MCF 10A (cell line): ENCODE measurements around the gene MRPS35. TPM values are rescaled to one million over a fixed set of nuclear protein-coding genes. Genes with fewer than 3 reads are reported as not detected.
A peak's percentile ranks its signal among the peaks of the same experiment; 100 is the strongest.

Source experiments
- BruUV-seq: library from RNA; stranded (reverse); fragments of 400-500 nt; replicated peaks from 2 replicates; lab custom pipeline; 2021; lab: Mats Ljungman, UMichigan
- CTCF ChIA-PET: fragments of 300-600 bp; sonication (Branson Sonifier 250); formaldehyde crosslinking; extraction: SDS; loops from one replicate; lab custom pipeline; 2021; ENCODE audit warnings: antibody characterized with exemption, inconsistent platforms; lab: Yijun Ruan, JAX
- POLR2A ChIA-PET: fragments of 300-600, 350-650 bp; sonication (Branson Sonifier 250); formaldehyde crosslinking; extraction: SDS; loops from one replicate; lab custom pipeline; 2020; ENCODE audit warnings: antibody characterized with exemption, inconsistent platforms; lab: Yijun Ruan, JAX
- DNase-seq: peaks from one replicate; pipeline ENCODE4 v3.0.0-alpha.2; 2018; ENCODE audit not compliant: unreplicated experiment
- H3K27ac Mint-ChIP-seq: one replicate; pipeline ENCODE4 v1.8.0; 2022; ENCODE audit warnings: mild to moderate bottlenecking, low read depth, mixed read lengths; ENCODE audit not compliant: unreplicated experiment
- H3K27me3 Mint-ChIP-seq: one replicate; pipeline ENCODE4 v1.8.0; 2022; ENCODE audit warnings: mixed read lengths; ENCODE audit not compliant: insufficient read depth, unreplicated experiment
- H3K36me3 Mint-ChIP-seq: one replicate; pipeline ENCODE4 v1.8.0; 2022; ENCODE audit warnings: mild to moderate bottlenecking, moderate library complexity, mixed read lengths; ENCODE audit not compliant: insufficient read depth, unreplicated experiment
- H3K4me1 Mint-ChIP-seq: one replicate; pipeline ENCODE4 v1.8.0; 2022; ENCODE audit warnings: mixed read lengths; ENCODE audit not compliant: insufficient read depth, unreplicated experiment
- H3K4me3 Mint-ChIP-seq: one replicate; pipeline ENCODE4 v1.8.0; 2022; ENCODE audit warnings: mild to moderate bottlenecking, moderate library complexity, mixed read lengths; ENCODE audit not compliant: unreplicated experiment
- H3K9me3 Mint-ChIP-seq: one replicate; pipeline ENCODE4 v1.8.0; 2022; ENCODE audit warnings: mixed read lengths; ENCODE audit not compliant: unreplicated experiment
- intact Hi-C: fragments of 100-400 bp; cut with micrococcal nuclease; formaldehyde crosslinking; loops from 2 replicates; pipeline ENCODE4 v1.14.1; 2022
- total RNA-seq: library from RNA; stranded (reverse); gene quantifications from 2 replicates; pipeline ENCODE4 v1.2.3, GENCODE V29; 2022
- TF ChIP-seq, protein P1 (sequence below): fragments of 200-600 bp; IDR thresholded peaks from one replicate; pipeline ENCODE4 v1.8.0; 2022; ENCODE audit warnings: antibody characterized with exemption, mild to moderate bottlenecking; ENCODE audit not compliant: unreplicated experiment

The MRPS35 gene
- total RNA-seq, 1 experiment from 2014 or later: 69.0 TPM

DNA sequence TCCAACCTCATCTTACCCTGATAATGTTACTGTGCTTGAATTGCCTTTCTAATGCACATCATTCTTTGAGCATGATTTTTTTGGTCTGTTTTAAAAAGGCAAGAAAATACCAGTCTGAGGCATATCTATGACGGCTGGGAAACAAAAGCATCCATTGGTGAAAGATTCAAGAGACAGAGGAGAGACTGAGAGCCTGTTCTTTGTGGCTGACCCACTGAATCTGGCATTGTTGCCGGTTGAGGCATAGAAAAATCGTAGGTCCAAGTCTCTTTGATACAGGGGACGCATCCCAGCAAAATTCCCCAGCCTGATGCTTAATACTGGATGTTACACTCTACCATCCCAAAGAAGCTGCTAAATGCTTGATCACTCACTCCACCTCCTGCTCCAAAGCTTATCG, 66.5 kb downstream of the MRPS35 start:
- intact Hi-C loops: no loop called here
- Mint-ChIP-seq H3K9me3 (no peaks in the 10 kb centered on the region), H3K27ac (no peak overlapping the region), H3K4me3 (no peak overlapping the region), H3K4me1 (peaks cover 15% of the 10 kb centered on the region), H3K36me3 (peaks cover 10% of the 10 kb centered on the region), H3K27me3 (no peaks in the 10 kb centered on the region)
- BruUV-seq: no TSS peak
- DNase-seq: no peak
- POLR2A ChIA-PET: interaction anchor here (0.7 to 1.1 kb wide), 2 partner anchors 14 to 39 kb away, joined by 3 read pairs; no protein-coding TSS in a partner anchor
- CTCF ChIA-PET: no interaction called here
- TF ChIP-seq, protein P1, sequence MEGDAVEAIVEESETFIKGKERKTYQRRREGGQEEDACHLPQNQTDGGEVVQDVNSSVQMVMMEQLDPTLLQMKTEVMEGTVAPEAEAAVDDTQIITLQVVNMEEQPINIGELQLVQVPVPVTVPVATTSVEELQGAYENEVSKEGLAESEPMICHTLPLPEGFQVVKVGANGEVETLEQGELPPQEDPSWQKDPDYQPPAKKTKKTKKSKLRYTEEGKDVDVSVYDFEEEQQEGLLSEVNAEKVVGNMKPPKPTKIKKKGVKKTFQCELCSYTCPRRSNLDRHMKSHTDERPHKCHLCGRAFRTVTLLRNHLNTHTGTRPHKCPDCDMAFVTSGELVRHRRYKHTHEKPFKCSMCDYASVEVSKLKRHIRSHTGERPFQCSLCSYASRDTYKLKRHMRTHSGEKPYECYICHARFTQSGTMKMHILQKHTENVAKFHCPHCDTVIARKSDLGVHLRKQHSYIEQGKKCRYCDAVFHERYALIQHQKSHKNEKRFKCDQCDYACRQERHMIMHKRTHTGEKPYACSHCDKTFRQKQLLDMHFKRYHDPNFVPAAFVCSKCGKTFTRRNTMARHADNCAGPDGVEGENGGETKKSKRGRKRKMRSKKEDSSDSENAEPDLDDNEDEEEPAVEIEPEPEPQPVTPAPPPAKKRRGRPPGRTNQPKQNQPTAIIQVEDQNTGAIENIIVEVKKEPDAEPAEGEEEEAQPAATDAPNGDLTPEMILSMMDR: no peak

DNA sequence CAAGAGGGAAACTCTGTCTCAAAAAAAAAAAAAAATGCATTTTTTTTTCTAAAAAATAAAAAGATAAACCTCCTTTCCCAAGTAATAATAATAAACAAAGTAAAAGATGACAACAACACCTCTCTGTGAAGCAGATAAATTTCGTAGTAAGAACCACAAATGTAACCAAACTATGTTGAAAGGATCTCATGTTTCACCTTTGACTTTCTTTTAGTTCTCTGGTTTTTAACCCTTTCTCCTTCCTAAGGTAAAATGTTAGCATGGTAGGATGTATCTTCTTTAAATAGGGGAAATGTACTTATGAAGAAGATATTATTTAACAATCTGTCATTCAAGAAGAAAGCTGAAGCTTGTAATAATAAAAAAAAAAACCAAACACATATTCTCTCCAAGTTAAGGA, 67.6 kb downstream of the MRPS35 start:
- no TSS peak for BruUV-seq
- intact Hi-C loops: no loop called here
- CTCF ChIA-PET: no interaction called here
- POLR2A ChIA-PET: interaction anchor here (0.7 kb wide), 1 partner anchor 24 kb away, joined by 3 read pairs; no protein-coding TSS in a partner anchor
- DNase-seq: no peak
- H3K27ac Mint-ChIP-seq: no peak overlapping the region
- TF ChIP-seq, protein P1: no peak
- H3K27me3 Mint-ChIP-seq: no peaks in the 10 kb centered on the region
- peaks cover 14% of the 10 kb centered on the region for H3K36me3 Mint-ChIP-seq
- no peak overlapping the region for H3K4me3 Mint-ChIP-seq
- no peaks in the 10 kb centered on the region for H3K9me3 Mint-ChIP-seq
- H3K4me1 Mint-ChIP-seq: peaks cover 20% of the 10 kb centered on the region

DNA sequence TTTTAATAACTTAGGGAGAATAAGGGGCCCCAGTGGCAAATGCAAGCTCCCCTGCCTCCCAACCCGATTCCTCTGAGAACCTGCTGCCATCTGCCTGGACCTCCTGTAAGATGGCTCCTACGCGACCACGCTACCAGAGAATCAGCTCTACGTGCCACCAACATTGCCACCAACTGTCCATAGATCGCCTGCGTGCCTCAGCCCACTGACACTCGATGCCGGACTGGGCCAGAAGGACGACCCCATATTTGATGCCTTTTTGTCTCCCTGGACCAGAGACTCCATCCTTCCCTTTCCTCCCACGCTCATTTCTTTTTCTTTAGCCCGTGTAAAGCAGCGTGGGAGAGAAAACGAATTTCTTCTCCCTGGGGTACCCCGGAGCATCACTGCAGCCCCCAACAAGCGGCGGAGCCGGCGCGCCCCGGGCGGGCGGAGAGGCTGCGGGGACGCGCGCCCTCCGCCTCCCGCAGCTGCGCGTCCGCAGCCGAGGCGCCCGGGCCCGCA, 68.8 kb downstream of the MRPS35 start:
- no peak for DNase-seq
- POLR2A ChIA-PET: interaction anchor here (0.6 to 2.2 kb wide), 22 partner anchors 8 to 411 kb away, joined by 3 to 21 read pairs (median 5); partner anchors contain the start of gene CCDC91
- no peaks in the 10 kb centered on the region for H3K27me3 Mint-ChIP-seq
- H3K27ac Mint-ChIP-seq: no peak overlapping the region
- TF ChIP-seq, protein P1: no peak
- intact Hi-C loops: no loop called here
- peaks cover 21% of the 10 kb centered on the region for H3K4me1 Mint-ChIP-seq
- peaks cover 19% of the 10 kb centered on the region for H3K36me3 Mint-ChIP-seq
- CTCF ChIA-PET: interaction anchor here (0.6 to 1.8 kb wide), 7 partner anchors 10 to 320 kb away, joined by 3 to 6 read pairs (median 5); no protein-coding TSS in a partner anchor
- BruUV-seq: no TSS peak
- H3K9me3 Mint-ChIP-seq: no peaks in the 10 kb centered on the region
- peak overlapping the region; percentile 77 for H3K4me3 Mint-ChIP-seq

DNA sequence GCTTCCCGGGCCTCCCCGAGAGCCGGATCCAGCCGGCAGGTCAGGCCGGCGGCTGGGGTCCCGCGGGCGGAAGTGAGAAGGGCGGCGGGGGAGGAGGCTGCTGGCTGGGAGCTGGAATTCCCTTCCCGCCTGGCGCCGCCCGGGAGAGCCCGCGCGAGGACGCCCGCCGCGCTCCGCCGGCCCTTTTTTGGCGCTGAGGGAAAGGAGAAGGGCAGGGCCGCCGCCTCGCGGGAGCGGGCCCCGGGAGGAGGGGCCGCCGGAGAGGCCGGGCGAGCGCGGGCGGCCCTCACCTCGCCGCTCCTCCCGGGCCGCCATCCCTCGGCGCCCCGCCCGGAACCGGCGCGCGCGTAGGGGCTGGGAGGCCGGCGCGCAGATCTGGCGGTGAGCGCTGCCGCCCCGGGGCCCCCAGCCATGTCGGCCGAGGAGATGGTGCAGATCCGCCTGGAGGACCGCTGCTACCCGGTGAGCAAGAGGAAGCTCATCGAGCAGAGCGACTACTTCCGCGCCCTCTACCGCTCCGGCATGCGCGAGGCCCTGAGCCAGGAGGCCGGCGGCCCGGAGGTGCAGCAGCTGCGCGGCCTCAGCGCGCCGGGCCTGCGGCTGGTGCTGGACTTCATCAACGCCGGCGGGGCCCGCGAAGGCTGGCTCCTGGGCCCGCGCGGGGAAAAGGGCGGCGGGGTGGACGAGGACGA, 69.4 kb downstream of the MRPS35 start, which contains the start of the genes KLHL42 and MANSC4:
Gene KLHL42 (plus strand): TSS at position 314 of the 692 bp plus-strand sequence. CDS start 98 bp downstream, at position 412.
Gene MANSC4 (minus strand): TSS at position 317 of the 692 bp plus-strand sequence. CDS start 8,960 bp downstream, outside the sequence.
- Mint-ChIP-seq H3K4me3 (peak within 1 kb of the TSS; percentile 77), H3K4me1 (peaks cover 21% of the 10 kb centered on the region), H3K9me3 (no peaks in the 10 kb centered on the region), H3K36me3 (peaks cover 13% of the 10 kb centered on the region), H3K27me3 (no peaks in the 10 kb centered on the region), H3K27ac (peak within 1 kb of the TSS; percentile 63)
- POLR2A ChIA-PET: interaction anchor here (0.6 to 2.2 kb wide), 27 partner anchors 8 to 416 kb away, joined by 3 to 21 read pairs (median 5); partner anchors contain the start of gene CCDC91
- CTCF ChIA-PET: interaction anchor here (0.6 to 1.8 kb wide), 8 partner anchors 11 to 320 kb away, joined by 3 to 6 read pairs (median 4); no protein-coding TSS in a partner anchor
- intact Hi-C loops: loop anchor here (2.0 kb wide), 4 partner anchors 31 to 161 kb away; no protein-coding TSS in a partner anchor
- TF ChIP-seq, protein P1: no peak
- BruUV-seq: no TSS peak
- peak; percentile 67 for DNase-seq
